Esophagus muscularis mucosa (tissue), 4 donors: Measurements from ENCODE around the gene DRC7. TPM values are rescaled to one million over a fixed set of nuclear protein-coding genes. Genes with fewer than 3 reads are reported as not detected.

ENCODE experiments used
- DNase-seq: peaks from one replicate; pipeline ENCODE4 v3.0.0-alpha.2; 2017; ENCODE audit errors: extremely low spot score
- H3K27ac ChIP-seq, 4 donors: fragments of 200-600 bp; sonication (generic); replicated peaks in 1 of 4; 1 replicate in 3 of 4; 2 replicates in 1 of 4; pipeline ENCODE4 v1.5.1; 2016 to 2019; ENCODE audit warnings: mild to moderate bottlenecking in 1 of 4
- H3K27me3 ChIP-seq, 4 donors: fragments of 200-600 bp; sonication (generic); one replicate each; pipeline versions ENCODE4 v1.5.1 to v1.6.0; 2016 to 2019
- H3K36me3 ChIP-seq, 4 donors: fragments of 200-600 bp; sonication (generic); one replicate each; pipeline ENCODE4 v1.5.1; 2016 to 2019
- H3K4me1 ChIP-seq, 4 donors: fragments of 200-600 bp; sonication (generic); one replicate each; pipeline ENCODE4 v1.5.1; 2016 to 2019
- H3K4me3 ChIP-seq, 4 donors: fragments of 200-600 bp; sonication (generic); 1 replicate in 2 of 4; 2 replicates in 2 of 4; pipeline ENCODE4 v1.5.1; 2016 to 2019; ENCODE audit warnings: mild to moderate bottlenecking in 4 of 4, moderate library complexity in 1 of 4
- H3K9me3 ChIP-seq, 4 donors: fragments of 200-600 bp; sonication (generic); 1 replicate in 3 of 4; 2 replicates in 1 of 4; pipeline ENCODE4 v1.5.1; 2016 to 2019
- CTCF ChIP-seq, 3 experiments: fragments of 200-600 bp in 2 of 3; fragments of 450-650 bp in 1 of 3; sonication (generic) in 2 of 3; IDR thresholded peaks; one replicate each; pipeline ENCODE4 v1.5.1; 2017 to 2019; ENCODE audit warnings: antibody characterized with exemption in 3 of 3, mild to moderate bottlenecking in 2 of 3, moderate library complexity in 1 of 3
- EP300 ChIP-seq: sonication (generic); formaldehyde crosslinking; IDR thresholded peaks from one replicate; pipeline ENCODE4 v1.6.1; 2017; ENCODE audit warnings: antibody characterized with exemption
- POLR2A ChIP-seq: fragments of 450-650 bp; IDR thresholded peaks from one replicate; pipeline ENCODE4 v1.6.1; 2017; ENCODE audit warnings: antibody characterized with exemption, moderate library complexity, mild to moderate bottlenecking, low read depth
- POLR2AphosphoS5 ChIP-seq, 2 donors: sonication (generic); formaldehyde crosslinking; IDR thresholded peaks; one replicate each; pipeline ENCODE4 v1.6.1; 2017; ENCODE audit warnings: antibody characterized with exemption in 2 of 2
- WGBS: methylation state at CpG from one replicate; pipeline ENCODE4 v1.1.5; 2018; 5-methylcytosine and 5-hydroxymethylcytosine counted together
- intact Hi-C: fragments of 100-400 bp; cut with DNase I; formaldehyde crosslinking; loops from one replicate; pipeline ENCODE4 v1.15.1; 2023
- total RNA-seq, 4 donors: library from RNA; depleted of rRNA; stranded (reverse); fragments of >200 nt; gene quantifications; one replicate each; pipeline versions ENCODE4 v1.1.0 to v1.2.1, GENCODE V29; 2016

DRC7 gene
- total RNA-seq, 4 donors from 2014 or later = under 0.01 to 0.17 TPM; not detected in 2

DNA sequence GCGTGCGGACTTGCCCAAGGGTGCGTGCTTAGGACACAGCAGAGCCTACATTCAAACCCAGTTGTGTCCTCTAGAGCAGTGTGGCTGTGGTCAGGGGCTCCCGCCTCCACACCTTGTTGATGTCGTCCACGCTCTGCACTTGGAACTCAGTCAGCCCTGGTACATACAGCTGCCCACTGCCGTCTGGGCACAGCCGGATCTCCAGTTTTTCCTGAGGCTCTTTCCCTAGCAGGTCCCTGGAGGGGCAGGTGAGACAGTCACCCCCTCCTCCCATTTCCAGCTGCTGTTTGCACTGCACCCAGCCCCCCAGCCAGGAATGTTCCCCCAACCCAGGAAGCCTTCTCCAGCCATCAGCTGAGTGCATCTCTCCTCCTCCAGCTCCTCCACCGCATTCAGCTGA, 66.7 kb downstream of the DRC7 start:
- Histone ChIP-seq H3K36me3 (peaks cover 0 to 95% (median 85%) of the 10 kb centered on the region in 4 donors), H3K9me3 (no peaks in the 10 kb centered on the region), H3K27ac (no peak overlapping the region), H3K4me3 (no peak overlapping the region), H3K27me3 (no peaks in the 10 kb centered on the region), H3K4me1 (peaks cover 0 to 18% (median 14%) of the 10 kb centered on the region in 4 donors)
- intact Hi-C loops = no loop called here
- TF ChIP-seq POLR2A (no peak), POLR2AphosphoS5 (IDR thresholded peaks at IDR 0.05) (no peak)
- no peak for DNase-seq
- WGBS = 87% methylated on average over 9 of the region's 9 CpGs

DNA sequence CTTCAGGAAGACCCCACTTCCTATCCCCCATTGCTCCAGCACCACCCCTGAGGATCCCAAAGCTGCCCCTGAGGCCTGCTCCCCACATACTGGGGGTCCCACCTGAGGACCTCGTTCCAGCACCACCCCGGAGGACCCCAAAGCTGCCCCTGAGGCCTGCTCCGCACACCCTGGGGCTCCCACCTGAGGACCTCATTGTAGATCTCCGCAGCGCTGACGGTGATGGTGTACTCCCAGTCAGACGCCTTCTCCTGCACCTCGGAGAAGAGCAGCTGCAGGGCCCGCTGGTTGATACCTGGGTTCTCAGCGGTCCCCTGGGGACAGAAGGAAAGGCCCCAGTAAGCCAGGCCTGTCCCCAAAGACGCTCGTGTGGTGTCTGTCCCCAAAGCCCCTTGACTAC, 67.4 kb downstream of the DRC7 start:
- intact Hi-C loops = no loop called here
- no peak for TF ChIP-seq CTCF (IDR thresholded peaks at IDR 0.05)
- TF ChIP-seq POLR2AphosphoS5 (IDR thresholded peaks at IDR 0.05) = no peak
- no peak for TF ChIP-seq POLR2A
- no peak for TF ChIP-seq EP300
- 94% methylated on average over 9 of the region's 12 CpGs for WGBS
- no peak overlapping the region for H3K27ac ChIP-seq
- no peak for DNase-seq
- H3K4me1 ChIP-seq = peaks cover 0 to 17% (median 13%) of the 10 kb centered on the region in 4 donors
- peaks cover 4 to 95% (median 88%) of the 10 kb centered on the region in 4 donors for H3K36me3 ChIP-seq
- no peak overlapping the region for H3K4me3 ChIP-seq
- H3K27me3 ChIP-seq = no peaks in the 10 kb centered on the region
- H3K9me3 ChIP-seq = no peaks in the 10 kb centered on the region

DNA sequence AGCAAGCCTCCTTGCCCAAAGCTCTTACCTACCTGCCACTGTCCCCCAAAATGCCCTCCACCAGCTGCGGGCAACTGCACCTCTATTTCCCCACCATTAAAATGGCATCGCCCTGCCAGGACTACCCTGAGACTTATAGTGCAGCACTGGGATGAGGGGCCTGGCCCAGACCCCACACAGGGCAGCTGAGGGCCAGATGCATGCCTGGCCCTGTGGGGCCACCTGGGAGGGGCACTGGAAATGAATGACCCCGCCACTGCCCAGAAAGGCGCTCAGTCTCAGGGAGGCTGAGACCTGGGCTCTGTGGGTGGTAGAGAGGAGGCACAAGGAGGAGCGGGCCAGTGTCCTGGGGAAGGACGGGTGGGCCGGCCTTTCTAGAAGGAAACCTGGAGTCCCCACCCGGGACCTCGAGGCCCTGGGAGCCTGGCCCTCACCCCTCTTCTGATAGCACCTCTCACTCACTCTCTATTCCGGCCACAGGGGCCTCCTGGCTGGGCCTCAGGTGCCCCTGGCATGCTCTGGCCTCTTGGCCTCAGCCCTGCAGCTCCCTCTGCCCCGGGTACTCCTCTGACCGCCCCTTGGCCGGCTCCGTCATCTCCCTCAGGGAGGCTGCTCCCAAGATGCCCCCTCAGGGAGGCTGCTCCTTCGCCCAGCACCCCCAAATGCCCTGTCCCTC, 67.9 kb downstream of the DRC7 start:
- 86% methylated on average over 15 of the region's 15 CpGs for WGBS
- intact Hi-C loops = no loop called here
- H3K27me3 ChIP-seq = no peaks in the 10 kb centered on the region
- peaks cover 0 to 11% (median 9%) of the 10 kb centered on the region in 4 donors for H3K4me1 ChIP-seq
- DNase-seq = no peak
- no peak overlapping the region for H3K27ac ChIP-seq
- H3K36me3 ChIP-seq = peaks cover 4 to 98% (median 93%) of the 10 kb centered on the region in 4 donors
- TF ChIP-seq POLR2AphosphoS5 (IDR thresholded peaks at IDR 0.05) = no peak
- no peak for TF ChIP-seq EP300
- no peak for TF ChIP-seq CTCF (IDR thresholded peaks at IDR 0.05)
- TF ChIP-seq POLR2A = no peak
- no peak overlapping the region for H3K4me3 ChIP-seq
- H3K9me3 ChIP-seq = no peaks in the 10 kb centered on the region

- H3K9me3 ChIP-seq = no peaks in the 10 kb centered on the region
- H3K27ac ChIP-seq = no peak overlapping the region
- peaks cover 0 to 5% (median 2%) of the 10 kb centered on the region in 4 donors for H3K4me1 ChIP-seq
- no peak for TF ChIP-seq EP300
- no peak for TF ChIP-seq POLR2A
- no peak for TF ChIP-seq CTCF (IDR thresholded peaks at IDR 0.05)
- TF ChIP-seq POLR2AphosphoS5 (IDR thresholded peaks at IDR 0.05) = no peak
- 93% methylated on average over 9 of the region's 14 CpGs for WGBS
- intact Hi-C loops = no loop called here
- DNase-seq = no peak
- peaks cover 4 to 100% (median 95%) of the 10 kb centered on the region in 4 donors for H3K36me3 ChIP-seq
- no peaks in the 10 kb centered on the region for H3K27me3 ChIP-seq
- no peak overlapping the region for H3K4me3 ChIP-seq
Observed at GRCh38 chr16:57763285-57764005, 68.8 kb downstream of the DRC7 start.

- Histone ChIP-seq H3K4me1 (peaks cover 0 to 5% (median 2%) of the 10 kb centered on the region in 4 donors), H3K27ac (no peak overlapping the region), H3K36me3 (peaks cover 8 to 100% (median 94%) of the 10 kb centered on the region in 4 donors), H3K27me3 (no peaks in the 10 kb centered on the region), H3K9me3 (no peaks in the 10 kb centered on the region), H3K4me3 (no peak overlapping the region)
- no peak for DNase-seq
- no peak for TF ChIP-seq CTCF (IDR thresholded peaks at IDR 0.05)
- TF ChIP-seq EP300 = no peak
- TF ChIP-seq POLR2A = no peak
- TF ChIP-seq POLR2AphosphoS5 (IDR thresholded peaks at IDR 0.05) = no peak
- intact Hi-C loops = no loop called here
- WGBS = 91% methylated on average over 4 of the region's 9 CpGs
Observed at GRCh38 chr16:57764006-57764340, 69.4 kb downstream of the DRC7 start.
